ENCODE measurements around the gene PSAP.

The PSAP gene

DNA sequence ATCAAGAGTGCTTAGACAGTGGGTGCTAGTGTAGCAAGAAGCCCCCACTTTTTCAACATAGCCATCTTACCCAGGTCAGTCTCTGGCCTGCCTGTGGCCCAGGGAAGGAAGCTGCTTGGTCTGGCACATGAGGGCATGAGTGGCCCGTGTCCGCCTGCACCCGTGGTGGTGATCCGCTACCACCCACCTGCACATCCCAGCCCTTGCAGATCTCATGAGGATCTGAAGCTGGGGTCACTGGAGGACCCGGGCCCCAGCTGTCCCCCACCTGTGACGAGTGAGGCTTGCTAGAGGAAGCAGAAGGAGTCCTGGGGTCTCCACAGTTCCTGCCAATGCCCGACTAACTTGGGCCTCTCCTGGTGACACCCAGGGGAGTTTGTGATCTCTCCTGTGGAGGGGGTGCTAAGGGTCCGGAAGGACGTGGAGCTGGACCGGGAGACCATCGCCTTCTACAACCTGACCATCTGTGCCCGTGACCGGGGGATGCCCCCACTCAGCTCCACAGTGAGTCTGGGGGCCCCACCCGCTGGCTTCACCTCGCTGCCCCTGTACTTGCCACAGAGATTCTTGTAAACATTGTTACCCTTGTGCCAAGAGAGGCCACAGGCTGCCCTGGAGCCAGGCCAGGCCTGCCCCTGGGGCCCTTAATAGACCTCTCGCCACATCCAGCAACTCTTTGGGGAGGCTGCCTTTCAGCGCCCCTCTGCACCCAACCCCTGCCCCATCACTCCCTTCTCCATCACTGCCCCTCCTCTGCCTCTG is 67.0 kb downstream of the PSAP start:
- no peak overlapping the region for H3K4me3 ChIP-seq (ENCODE audit: low read depth, low read length)
- DNase-seq (ENCODE audit: low read depth, low spot score): no peak
- TF ChIP-seq, protein P1, sequence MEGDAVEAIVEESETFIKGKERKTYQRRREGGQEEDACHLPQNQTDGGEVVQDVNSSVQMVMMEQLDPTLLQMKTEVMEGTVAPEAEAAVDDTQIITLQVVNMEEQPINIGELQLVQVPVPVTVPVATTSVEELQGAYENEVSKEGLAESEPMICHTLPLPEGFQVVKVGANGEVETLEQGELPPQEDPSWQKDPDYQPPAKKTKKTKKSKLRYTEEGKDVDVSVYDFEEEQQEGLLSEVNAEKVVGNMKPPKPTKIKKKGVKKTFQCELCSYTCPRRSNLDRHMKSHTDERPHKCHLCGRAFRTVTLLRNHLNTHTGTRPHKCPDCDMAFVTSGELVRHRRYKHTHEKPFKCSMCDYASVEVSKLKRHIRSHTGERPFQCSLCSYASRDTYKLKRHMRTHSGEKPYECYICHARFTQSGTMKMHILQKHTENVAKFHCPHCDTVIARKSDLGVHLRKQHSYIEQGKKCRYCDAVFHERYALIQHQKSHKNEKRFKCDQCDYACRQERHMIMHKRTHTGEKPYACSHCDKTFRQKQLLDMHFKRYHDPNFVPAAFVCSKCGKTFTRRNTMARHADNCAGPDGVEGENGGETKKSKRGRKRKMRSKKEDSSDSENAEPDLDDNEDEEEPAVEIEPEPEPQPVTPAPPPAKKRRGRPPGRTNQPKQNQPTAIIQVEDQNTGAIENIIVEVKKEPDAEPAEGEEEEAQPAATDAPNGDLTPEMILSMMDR (IDR thresholded peaks at IDR 0.05; ENCODE audit: low read depth, low read length): no peak
- in situ Hi-C loops (cut with HindIII; ENCODE audit: low sequenced_read_pairs): no loop called here

DNA sequence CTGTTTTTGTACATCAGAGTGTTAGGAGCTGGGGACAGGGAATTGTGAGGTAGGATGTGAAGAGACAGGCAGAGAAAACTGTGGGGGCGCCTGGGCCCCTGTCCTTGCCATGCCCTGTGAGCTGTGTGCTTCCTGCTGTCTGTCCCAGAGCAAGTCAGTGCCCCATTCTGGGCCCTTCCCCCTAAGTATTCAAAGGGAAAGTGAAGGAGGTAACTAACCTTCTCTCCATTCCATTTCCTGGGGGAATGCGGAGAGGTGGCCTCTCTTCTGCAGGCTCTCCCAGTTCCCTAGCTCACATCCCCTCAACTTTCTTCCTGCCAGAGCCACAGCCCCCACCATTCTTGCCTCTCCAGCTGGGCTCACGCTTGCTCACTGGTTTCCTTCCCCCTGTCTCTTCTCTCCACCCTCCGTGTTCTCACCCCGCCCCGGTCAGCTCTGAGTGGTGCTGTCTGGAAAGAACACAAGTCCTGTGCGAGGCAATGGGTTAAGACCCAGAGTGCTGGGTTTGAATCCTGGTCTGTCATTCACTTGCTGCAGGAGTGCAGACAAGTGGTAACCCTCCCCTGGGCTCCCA is 68.0 kb downstream of the PSAP start:
- DNase-seq (ENCODE audit: low read depth, low spot score): no peak
- TF ChIP-seq, protein P1 (IDR thresholded peaks at IDR 0.05; ENCODE audit: low read depth, low read length): no peak
- in situ Hi-C loops (cut with HindIII; ENCODE audit: low sequenced_read_pairs): no loop called here
- no peak overlapping the region for H3K4me3 ChIP-seq (ENCODE audit: low read depth, low read length)

DNA sequence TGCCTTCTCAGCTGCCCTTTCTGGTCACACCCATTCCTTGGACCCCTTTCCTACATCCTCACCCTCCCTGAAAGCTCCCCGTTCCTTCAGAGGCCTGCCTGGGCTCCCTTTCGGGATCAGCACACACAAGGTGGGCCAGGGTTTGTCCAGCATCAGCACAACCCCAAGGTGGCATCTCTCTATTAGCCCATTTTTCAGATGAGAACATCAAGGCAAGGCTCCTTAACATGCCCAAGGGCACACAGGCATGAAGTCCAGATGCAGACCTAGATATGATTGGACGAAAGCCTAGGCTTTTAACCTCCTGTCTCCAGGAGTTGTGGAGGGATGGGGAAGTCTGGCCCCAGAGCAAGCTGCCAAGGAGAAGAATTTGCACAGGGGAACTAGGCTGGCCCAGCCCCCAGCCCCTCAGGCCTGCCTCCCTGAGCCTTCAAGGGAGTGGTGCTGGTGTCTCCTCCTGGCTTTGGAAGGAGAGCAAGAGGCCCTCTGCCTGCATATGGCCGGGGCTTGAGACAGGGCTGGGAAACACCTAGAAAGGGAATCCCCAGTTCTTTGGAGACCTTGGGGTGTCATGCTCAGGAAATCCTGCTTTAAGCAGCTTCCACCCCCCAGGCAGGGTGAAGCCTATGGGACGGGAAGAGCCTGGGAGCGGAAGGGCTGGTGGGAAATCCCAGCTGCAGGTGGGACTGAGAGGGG is 68.7 kb downstream of the PSAP start:
- TF ChIP-seq, protein P1 (IDR thresholded peaks at IDR 0.05; ENCODE audit: low read depth, low read length): no peak
- H3K4me3 ChIP-seq (ENCODE audit: low read depth, low read length): no peak overlapping the region
- in situ Hi-C loops (cut with HindIII; ENCODE audit: low sequenced_read_pairs): no loop called here
- no peak for DNase-seq (ENCODE audit: low read depth, low spot score)

DNA sequence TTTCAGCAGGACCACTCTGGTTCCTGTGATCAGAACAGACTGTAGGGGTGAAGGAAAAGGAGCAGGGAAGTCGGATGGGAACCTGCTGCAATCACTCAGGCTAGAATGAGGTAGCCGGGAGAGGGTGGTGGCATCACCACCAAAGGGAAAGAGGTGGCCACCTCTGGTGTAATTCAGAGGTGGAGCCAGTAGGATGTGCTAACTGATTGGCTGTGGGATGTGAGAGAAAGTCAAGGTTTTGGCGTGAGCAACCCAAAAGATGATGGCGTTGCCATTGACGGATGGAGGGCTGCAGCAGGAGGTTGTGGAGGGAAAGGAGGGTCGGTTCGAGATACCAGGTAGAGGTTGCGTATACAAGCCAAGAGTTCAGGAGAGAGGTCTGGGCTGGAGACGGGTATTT is 70.3 kb downstream of the PSAP start:
- DNase-seq (ENCODE audit: low read depth, low spot score): no peak
- in situ Hi-C loops (cut with HindIII; ENCODE audit: low sequenced_read_pairs): no loop called here
- TF ChIP-seq, protein P1 (IDR thresholded peaks at IDR 0.05; ENCODE audit: low read depth, low read length): no peak
- no peak overlapping the region for H3K4me3 ChIP-seq (ENCODE audit: low read depth, low read length)

DNA sequence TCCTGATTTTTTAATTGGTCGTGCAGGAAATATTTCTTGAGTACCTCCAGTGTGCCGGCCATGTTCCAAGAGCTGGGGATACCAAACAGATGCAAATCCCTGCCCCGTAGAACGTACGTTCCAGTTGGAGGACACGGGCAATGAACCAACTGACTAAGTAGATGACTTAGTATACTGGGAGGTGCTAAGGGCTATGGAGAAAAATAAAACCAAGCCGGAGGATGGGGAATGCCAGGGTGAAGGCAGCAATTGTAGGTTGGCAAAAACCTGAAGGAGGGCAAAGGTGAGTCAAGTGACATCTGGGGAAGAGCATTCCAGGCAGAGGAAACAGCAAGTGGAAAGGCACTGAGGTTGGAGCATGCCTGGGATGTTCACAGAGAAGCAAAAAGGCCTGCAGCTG is 70.9 kb downstream of the PSAP start:
- TF ChIP-seq, protein P1 (IDR thresholded peaks at IDR 0.05; ENCODE audit: low read depth, low read length): no peak
- no peak for DNase-seq (ENCODE audit: low read depth, low spot score)
- in situ Hi-C loops (cut with HindIII; ENCODE audit: low sequenced_read_pairs): no loop called here
- H3K4me3 ChIP-seq (ENCODE audit: low read depth, low read length): no peak overlapping the region

DNA sequence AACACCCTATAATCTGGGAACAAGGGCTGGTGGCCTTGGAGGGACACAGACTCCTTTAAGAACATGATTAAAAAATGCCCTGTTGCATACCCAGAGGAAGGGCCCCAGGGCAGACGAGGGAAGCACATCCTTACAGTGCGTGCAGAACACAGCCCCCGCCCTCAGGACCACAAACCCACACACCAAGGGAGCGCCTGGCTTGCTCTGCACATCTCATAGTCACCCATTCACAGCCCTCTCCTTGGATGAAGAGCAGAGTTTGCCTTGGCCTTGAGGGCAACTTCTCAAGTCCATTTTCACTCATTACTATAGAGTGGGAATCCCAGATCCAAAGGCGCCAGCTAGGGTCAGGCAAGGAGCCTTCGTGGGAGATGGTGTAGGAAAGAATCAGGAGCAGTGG is 71.4 kb downstream of the PSAP start:
- TF ChIP-seq, protein P1 (IDR thresholded peaks at IDR 0.05; ENCODE audit: low read depth, low read length): no peak
- in situ Hi-C loops (cut with HindIII; ENCODE audit: low sequenced_read_pairs): no loop called here
- DNase-seq (ENCODE audit: low read depth, low spot score): no peak
- no peak overlapping the region for H3K4me3 ChIP-seq (ENCODE audit: low read depth, low read length)
